ENCODE results near the gene TBC1D10B.

The TBC1D10B gene

DNA sequence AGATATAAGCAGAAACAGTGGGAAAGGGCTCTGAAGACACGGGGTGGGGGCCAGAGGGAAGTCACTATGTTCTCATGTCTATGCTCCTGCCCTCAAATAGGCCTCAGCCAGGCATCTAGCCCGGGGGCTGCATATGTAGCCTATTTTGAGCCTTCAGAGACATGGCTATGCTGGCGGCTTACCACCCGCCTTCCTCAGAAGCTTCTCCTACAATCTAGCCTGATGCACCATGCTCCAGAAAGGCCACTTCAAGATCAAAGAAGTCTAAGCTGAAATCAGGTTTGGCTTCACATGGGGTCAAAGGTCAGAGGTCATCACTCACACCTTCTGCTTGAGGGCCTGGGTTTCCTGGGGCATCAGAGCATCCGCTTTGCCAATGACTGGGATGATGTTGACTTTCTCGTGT lies 10.5 kb upstream of the TBC1D10B start:
- Histone ChIP-seq H3K27ac (no peak overlapping the region), H3K4me3 (no peak overlapping the region)
- no peak for DNase-seq (ENCODE audit: low spot score)
- TF ChIP-seq, protein P1, sequence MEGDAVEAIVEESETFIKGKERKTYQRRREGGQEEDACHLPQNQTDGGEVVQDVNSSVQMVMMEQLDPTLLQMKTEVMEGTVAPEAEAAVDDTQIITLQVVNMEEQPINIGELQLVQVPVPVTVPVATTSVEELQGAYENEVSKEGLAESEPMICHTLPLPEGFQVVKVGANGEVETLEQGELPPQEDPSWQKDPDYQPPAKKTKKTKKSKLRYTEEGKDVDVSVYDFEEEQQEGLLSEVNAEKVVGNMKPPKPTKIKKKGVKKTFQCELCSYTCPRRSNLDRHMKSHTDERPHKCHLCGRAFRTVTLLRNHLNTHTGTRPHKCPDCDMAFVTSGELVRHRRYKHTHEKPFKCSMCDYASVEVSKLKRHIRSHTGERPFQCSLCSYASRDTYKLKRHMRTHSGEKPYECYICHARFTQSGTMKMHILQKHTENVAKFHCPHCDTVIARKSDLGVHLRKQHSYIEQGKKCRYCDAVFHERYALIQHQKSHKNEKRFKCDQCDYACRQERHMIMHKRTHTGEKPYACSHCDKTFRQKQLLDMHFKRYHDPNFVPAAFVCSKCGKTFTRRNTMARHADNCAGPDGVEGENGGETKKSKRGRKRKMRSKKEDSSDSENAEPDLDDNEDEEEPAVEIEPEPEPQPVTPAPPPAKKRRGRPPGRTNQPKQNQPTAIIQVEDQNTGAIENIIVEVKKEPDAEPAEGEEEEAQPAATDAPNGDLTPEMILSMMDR (IDR thresholded peaks at IDR 0.05): no peak

DNA sequence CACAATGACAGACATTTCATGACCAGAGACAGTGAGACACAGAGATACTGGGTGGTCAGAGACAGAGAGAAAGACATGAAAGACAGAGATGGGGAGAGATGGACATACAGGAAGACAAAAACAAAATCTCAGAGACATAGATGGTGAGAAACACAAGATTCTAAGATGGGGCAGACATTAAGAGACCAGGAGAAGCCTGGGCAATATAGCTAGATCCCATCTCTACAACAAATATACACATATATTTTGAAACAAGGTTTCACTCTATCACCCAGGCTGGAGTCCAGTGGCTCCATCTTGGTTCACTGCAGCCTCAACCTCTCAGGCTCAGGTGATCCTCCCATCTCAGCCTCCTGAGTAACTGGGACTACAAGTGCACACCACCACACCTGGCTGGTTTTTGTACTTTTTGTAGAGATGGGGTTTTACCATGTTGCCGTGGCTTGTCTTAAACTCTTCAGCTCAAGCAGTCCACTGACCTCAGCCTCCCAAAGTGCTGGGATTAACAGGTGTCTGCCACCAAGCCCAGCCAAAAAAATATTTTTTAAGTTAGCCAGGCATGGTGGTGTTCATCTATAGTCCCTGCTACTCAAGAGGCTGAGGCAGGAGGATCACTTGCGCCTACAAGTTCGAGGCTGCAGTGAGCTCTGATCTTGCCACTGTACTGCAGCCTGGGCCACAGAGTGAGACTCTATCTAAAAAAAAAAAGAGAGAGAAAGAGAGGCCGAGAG lies 9.9 kb upstream of the TBC1D10B start:
- no peak overlapping the region for H3K27ac ChIP-seq
- no peak overlapping the region for H3K4me3 ChIP-seq
- TF ChIP-seq, protein P1 (IDR thresholded peaks at IDR 0.05): no peak
- DNase-seq (ENCODE audit: low spot score): no peak

DNA sequence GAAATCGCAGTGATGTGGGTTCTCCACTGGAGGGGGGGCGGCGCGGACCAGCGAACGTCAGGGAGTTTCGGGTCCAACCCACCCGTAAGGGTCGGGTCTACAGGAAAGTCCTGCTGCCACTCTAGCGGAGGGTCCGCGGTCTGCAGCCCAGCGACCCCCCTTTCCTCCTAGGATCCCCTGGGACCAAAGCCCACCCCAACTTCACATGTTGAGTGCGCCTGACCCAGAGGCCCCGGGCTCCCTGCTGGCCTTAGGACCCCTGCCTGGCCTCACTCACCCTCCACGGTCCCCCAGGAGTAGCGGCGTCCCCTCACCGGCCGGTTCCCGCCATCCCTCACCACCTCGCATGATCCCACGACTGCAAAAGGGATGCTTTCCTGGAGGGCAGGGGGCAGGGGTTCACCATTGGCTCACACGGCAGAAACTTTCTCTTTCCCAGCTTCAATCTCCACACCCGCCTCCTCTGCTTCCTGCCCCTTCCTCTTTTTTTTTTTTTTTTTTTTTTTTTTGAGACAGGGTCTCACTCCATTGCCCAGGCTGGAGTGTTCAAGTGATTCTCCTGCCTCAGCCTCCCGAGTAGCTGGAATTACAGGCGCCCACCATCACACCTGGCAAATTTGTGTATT lies 9.0 kb upstream of the TBC1D10B start:
- TF ChIP-seq, protein P1 (IDR thresholded peaks at IDR 0.05): no peak
- Histone ChIP-seq H3K27ac (peak overlapping the region; percentile 95 to 99), H3K4me3 (peak overlapping the region; percentile 85)
- no peak for DNase-seq (ENCODE audit: low spot score)

DNA sequence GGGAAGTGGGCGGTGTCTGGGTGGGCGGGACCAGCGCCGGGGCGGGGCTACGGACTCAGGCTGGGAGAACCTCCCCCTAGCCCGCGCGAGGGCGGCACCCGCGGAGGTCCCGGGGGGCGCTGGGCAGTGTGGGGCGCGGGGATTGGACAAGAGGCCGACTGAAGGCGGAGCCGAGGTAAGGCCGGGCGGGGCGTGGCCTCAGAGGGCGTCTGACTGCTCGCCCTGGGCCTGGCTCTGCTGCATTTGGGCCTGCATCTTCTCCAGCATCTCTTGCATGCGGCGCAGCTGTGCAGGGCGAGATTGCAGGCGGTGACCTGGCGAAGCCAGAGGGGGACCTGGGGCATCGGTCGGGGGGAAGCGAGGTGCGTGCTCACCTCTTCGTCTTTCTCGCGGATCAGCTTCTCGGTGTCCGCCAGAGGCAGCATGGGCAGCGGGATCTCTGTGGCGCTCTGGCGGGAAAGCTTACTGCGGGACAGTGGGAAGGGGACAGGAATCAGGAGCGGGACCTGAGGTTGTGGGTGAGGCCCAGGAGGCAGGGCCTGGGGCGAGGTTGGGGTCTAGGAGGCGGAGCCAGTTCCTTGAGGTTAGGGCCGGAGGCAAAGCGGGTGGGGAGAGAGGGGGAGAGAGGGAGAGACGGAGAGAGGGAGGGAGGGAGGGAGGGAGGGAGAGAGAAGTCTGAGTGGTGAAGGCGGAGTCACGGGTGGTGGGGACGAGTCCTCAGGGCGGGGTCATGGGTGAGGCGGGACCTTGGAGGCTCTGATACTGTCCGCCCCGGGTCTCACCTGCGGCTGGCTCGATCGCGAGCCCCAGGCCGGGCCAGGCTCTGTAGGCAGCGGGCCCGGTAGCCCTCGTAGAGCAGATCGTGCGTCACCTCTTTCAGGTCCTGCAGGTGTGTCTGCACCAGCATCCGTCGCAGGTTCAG lies 8.2 kb upstream of the TBC1D10B start:
- TF ChIP-seq, protein P1 (IDR thresholded peaks at IDR 0.05): no peak
- H3K27ac ChIP-seq: peak overlapping the region; percentile 95 to 99
- DNase-seq (ENCODE audit: low spot score): peak; percentile 99

DNA sequence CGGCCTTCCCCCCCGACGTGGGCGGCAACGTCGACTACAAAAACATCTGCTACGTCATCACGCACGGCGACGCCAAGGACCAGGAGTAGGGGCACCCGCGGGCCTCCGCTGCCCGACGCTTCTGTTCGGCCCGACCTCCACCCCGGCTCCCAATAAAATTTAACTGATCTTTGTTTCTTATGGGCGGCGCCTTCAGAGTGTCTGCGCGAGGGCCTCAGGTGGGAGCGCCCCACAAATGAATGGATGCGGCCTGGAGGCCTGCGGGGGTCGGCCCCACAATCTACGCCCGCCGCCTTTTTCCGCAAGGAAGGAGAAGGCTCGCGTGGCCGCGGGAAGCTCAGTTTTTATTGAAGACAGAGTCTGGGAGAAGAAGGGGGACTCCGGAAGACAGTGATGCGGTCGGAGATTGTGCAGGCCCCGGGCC lies 7.5 kb upstream of the TBC1D10B start:
- TF ChIP-seq, protein P1 (IDR thresholded peaks at IDR 0.05): no peak
- no peak for DNase-seq (ENCODE audit: low spot score)
- H3K4me3 ChIP-seq: peak overlapping the region; percentile 85
- peak overlapping the region; percentile 95 to 99 for H3K27ac ChIP-seq

More for the DNA sequence above, 8.2 kb upstream of the TBC1D10B start:
- H3K4me3 ChIP-seq: peak overlapping the region; percentile 85

DNA sequence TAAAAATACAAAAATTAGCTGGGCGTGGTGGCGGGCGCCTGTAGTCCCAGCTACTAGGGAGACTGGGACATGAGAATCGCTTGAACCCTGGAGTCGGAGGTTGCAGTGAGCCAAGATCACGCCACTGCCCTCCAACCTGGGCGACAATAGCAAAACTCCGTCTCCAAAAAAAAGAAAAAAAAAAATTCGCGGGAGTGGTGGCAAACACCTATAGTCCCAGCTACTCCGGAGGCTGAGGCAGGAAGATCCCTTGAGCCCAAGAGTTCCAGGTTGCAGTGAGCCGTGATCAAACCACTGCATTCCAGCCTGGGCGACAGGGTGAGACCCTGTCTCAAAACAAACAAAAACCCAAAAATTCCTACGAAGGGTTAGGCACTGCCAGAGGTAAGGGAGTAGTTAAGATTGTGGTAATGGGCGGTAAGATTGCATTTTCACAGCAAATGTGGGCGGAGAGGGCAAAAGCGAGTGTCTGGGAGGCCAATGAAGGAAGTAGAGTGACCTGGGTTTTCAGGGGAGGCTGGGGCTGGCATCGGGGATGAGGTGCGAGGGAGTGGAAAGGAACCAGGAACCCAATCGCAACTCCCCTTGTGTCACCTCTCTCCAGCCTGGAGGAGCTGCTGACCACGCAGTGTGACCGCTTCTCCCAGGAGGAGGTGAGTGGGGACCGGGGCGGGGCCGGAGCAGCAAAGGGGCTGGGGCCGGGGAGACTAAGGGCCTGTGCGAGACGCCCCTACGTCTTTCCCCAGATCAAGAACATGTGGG lies 6.9 kb upstream of the TBC1D10B start:
- TF ChIP-seq, protein P1 (IDR thresholded peaks at IDR 0.05): no peak
- peak; percentile 95 for DNase-seq (ENCODE audit: low spot score)
- peak overlapping the region; percentile 95 to 99 for H3K27ac ChIP-seq
- peak overlapping the region; percentile 85 for H3K4me3 ChIP-seq

Data from coronary artery (tissue), 2 donors.